ENCODE data around the gene NCOR2.

Gene NCOR2

GRCh38 chr12:124542021-124542949 is 25.1 kb downstream of the NCOR2 start:
- no peak for DNase-seq

DNA sequence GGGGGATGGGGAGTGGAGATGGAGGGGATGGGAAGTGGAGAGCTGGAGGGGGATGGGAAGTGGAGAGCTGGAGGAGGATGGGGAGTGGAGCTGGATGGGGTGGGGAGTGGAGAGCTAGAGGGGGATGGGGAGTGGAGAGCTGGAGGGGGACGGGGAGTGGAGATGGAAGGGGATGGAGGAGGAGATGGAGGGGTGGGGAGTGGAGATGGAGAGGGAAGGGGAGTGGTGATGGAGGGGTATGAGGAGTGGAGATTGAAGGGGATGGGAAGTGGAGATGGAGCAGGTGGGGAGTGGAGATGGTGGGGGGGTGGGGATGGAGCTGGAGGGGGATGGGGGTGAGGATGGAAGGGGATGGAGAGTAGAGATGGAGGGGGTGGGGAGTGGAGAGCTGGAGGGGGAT is 26.1 kb downstream of the NCOR2 start:
- no peak for DNase-seq

DNA sequence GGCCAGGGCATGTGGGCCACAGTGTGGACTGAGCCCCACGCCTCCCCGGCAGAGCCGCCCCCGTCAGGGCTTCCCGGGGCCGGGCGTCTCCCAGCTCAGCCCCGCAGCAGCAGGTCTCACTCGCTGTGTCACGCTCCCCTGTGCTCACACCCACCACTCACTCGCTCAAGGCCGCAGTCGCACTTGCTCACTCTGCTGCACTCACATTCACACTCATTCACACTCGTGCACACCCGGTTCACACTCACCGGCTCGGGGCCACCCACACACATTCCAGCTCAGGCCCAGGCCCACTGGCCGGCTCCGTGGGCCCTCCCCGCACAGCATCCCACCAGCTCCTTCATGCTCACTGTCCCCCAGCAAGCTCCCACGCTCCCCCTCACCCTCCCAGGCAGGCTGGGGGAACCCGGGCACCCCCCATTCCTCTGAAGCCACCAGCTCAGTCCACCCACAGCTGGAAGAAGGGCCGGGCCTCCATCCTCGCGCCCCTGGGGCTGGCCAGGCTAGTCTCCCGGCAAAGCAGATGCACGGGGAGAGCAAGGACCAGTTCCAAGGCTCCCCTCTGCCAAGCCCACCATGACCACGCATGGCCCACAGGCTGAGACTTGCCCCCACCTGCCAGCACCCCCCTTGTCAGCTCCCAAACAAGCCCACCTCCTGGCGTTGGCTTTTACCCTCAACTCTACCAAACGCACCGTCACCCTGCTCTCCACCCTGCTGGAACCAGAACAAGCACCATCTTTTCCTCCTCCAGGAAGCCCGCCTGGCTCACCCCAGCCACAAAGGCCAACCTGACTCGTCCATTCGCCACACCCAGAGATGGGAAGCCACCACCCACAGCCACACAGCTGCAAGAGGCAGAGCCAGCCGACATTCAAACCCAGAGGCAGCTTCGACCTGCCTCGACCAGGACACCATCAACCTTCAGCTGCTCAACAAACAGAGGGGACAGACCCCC is 28.0 kb downstream of the NCOR2 start:
- no peak for DNase-seq

DNA sequence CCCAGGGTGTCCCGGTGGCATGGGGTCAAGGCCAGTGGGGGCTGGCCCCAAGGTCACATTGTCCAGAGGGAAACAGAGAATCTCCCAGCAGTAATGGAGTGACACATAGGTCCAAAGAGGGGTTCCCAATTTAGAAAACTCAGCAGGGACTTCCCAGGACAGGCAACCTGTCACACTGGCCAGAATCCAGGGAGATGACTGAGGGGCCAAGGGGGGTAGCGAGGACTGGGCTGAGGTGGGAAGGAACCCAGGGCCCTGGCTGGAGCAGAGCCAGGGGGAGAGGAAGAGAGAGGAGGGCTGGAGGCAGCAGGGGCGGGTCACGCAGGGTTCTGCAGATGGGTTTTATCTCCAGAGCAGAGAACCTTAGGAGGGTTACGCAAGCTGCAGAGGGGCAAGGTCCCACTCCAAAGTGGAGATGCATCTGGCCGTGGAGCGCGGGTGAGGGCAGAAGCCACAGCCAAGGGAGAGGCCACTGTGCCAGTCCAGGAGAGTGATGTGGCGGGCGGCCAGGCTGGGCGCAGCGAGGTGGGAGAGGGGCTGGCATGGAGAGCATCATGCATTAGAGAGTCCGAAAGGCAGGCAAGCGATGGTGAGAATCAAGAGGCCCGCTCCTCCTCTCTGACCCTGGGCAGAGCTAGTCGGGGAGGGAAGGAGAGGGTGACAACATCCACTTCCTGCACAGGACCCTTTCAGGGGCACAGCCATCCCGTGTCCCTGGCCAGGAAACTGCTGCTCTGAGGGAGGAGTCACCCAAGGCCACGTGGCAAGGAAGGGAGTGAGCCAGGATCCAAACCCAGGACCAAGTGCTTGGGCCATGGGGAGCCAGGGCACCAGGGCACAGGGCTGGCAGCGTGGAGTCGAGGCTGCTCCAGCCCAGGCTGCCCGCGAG is 29.0 kb downstream of the NCOR2 start:
- no peak for DNase-seq

GRCh38 chr12:124537525-124538193 is 29.8 kb downstream of the NCOR2 start:
- DNase-seq = no peak

DNA sequence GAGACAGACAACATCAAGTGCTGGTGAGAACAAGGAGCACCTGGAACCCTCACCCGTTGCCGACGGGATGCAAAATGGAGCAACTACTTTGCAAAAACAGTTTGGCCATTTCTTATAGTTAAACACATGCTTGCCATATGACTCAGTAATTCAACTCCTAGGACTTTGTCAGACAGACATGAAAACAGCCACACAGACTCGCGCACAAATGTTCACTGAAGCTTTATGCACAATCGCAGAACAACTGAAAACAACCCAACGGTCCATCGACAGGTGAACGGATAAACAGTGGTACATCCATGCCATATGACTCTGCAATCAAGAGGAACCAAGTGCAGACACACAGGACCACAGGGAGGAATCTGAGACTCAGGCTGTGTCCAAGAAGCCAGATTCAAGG is 30.8 kb downstream of the NCOR2 start:
- no peak for DNase-seq

DNA sequence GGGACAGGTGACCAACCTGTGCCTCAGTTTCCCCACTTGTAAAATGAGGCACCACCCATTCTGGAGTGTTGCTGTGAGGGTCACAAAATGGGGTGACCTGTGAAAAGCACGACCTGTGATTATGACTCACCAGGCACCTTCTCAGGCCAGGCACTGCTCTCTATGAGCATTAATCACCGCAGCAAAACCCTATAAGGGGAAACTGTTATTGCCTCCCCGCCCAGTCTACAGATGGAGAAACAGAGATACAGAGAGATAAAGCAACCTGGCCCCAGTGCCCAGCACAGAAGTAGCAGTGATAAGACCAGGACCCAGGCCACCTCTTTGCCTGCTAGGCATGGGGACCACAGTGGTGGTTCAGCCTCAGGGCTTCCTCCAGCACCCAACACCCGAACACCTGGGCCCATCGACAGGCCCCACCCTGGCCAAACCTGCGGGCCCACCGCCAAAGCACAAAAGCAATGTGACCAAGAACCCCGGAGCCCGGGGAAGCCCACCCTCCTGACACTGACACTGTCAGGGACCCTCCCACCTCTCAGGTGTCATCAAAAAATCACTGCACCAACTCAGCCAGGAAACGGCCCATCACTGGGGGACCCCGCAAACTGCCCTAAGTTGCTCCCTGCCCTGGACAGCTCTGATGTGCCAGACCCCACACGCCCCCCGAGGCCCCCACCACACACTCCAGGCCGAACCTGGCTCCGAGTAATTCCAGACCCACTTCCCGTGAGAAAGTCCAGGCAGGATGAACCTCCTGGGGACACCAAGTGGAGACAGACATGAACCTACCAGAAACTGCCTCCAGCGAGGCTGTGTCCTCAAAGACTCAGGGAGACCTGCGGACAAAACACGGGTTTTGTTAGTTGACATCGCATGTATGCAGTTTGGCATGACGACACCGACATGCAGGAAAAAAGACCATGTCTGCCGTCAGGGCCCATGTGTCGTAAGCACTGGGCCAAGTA is 32.4 kb downstream of the NCOR2 start:
- no peak for DNase-seq

DNA sequence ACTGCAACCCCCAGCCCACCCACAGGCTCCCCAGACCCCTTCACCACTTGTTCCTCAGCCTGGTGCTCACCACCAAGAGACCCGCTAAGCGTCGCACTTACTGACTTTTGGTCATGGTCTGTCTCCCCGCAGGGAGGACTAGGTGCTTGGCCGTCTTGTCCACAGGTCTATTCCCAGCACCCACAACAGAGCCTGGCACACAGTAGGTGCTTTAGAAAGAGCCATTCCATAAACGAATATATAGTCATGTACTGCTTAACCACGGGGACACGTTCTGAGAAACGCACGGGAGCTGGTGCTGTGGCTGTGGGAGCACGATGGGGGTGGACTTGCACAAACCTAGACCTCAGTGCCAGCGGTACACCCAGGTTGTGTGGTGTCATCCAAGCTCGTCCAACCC is 34.0 kb downstream of the NCOR2 start:
- DNase-seq = no peak

GRCh38 chr12:124532967-124533366 is 34.4 kb downstream of the NCOR2 start:
- DNase-seq = no peak

DNA sequence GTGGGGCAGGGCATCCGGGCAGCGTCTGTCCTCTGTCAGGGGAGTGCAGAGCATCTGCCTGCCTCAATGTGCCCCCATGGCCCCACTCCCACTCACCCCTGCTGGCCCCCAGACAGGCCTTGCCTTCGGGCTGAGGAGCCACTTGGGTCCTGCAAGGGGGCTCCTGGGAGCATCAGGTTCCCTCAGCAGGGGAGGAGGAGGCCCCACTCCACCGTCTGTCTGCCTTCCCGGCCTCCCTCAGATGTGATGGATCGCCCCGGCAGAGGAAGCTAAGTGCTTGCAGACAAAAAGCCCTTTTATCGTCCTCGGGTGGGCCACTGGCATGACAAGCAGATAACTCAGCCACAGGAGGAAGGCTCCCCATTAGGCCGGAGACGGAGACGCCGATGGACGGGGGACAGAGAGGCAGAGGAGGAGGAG is 35.1 kb downstream of the NCOR2 start:
- no peak for DNase-seq

- DNase-seq = no peak
Observed at GRCh38 chr12:124531906-124532305, 35.5 kb downstream of the NCOR2 start.

GRCh38 chr12:124531281-124531745 is 36.1 kb downstream of the NCOR2 start:
- no peak for DNase-seq

DNA sequence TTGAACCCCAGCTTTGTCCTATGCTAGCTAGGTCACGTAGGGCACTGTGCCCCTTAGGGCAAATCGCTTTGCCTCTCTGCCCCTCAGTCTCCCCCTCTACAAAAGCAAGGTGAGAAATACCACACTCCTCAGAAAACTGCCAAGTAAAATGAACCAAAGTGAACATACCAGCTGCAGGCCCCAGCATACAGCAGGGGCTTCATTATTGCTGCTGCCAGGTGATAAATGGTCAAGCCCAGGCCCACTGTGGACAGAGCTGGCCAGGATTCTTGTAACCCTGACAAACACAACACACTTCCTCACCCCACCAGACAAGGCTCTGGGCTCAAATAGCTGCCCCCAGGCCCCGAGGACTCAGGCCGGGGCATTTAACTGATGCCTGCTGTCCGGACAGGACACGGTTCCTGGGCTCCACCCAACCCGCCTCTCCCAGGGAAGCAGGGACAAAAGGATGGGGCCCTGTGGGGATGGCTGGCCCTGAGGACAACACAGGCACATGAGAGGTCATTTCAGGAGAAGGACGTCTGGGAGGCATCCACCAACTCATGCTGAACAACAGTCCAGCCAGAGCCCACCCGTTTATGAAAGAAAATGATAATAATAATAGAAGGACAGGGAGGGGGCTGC is 36.7 kb downstream of the NCOR2 start:
- no peak for DNase-seq

DNA sequence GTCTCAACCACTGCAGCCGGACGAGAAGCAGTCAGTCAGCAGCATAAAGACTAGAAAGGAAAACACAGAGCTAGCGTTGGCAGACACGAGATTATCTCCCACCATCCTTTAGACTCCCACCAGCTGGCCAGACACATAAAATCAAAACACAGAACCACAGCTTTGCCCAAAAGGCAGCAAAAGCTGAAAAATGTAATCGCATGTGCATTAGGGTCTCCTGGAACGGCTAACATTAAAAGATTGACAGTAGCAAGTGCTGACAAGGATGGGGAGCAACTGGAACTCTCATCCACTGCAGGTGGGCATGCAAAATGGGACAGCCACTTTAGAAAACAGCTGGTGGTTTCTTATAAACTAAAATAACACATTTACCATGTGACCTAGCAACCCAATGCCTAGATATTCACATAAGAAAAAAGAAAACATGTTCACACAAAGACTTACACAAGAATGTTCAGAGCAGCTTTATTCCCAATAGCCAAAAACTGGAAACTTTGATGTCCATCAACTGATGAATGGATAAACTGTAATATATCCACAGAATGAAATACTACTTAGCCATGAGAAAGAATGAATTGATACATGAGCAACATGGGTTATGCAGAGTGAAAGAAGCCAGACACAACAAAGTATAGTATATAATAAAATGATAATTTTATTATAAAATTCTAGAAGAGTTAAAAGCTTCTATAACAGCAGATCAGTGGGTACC is 37.7 kb downstream of the NCOR2 start:
- no peak for DNase-seq

DNA sequence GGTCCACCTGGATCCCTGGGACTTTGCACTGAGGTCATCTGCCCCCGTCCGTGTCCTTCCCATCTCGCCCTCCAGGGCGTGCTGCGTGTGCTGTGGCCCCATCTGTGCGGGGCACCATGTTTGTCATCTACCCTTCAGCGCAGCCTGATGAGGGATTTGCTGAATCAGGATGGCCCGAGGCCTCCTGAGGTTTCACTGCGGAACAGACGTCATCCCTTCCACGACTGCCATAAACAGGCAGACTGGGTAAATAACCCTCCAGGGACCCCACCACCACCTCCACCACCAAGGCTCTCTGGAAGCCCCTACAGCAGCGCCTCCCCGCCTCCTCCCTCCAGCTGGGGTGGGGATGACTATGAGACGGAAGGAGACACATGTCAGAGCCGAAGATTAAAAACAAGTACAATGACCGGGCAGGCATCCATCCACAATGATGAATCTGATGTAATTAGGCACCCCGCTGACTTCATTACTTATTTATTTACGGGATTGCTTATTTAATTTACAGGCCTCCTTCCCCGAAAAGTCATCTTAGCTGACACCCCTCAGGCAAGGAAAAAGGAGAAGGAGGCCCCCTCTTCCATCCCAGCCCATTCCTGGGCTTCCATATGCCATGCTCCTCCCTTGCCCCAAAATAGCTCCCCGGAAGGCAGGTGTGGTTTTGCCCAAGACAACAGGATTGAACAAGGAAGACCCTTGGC is 39.4 kb downstream of the NCOR2 start:
- DNase-seq = no peak

- no peak for DNase-seq
Observed at GRCh38 chr12:124525927-124526692, 41.3 kb downstream of the NCOR2 start.

DNA sequence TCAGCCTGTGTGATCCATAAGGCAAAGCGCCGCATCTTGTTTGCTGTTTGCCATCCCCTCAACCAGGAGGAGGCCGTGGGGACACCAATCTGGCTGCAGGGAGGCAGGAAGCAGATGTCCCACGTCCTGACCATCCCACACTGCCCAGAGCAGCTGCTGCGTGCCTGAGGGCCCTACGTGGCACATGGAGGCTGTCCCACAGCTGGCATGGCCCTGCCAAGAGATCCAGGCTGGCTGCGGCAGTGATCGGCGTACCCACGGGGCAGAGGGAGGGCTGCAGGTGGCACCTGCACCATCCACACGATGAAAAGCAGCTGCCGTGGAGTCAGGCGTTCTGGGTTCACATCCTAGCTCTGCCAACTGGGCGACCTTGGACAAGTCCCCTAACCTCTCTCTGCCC is 42.0 kb downstream of the NCOR2 start:
- no peak for DNase-seq

Data from AML-193 (cell line).